Heart left ventricle (tissue), 13 donors: Measurements from ENCODE around the gene RBKS.

Source experiments
- POLR2A ChIP-seq, 2 donors: fragments of 450-650 bp; IDR thresholded peaks; one replicate each; pipeline ENCODE4 v1.6.1; 2017; ENCODE audit warnings: antibody characterized with exemption in 2 of 2, mild to moderate bottlenecking in 2 of 2, moderate library complexity in 2 of 2
- TF ChIP-seq, protein P1 (sequence below), 12 donors: fragments of 200-600 bp; sonication (generic) in 4 of 12; IDR thresholded peaks; one replicate each; pipeline versions ENCODE4 v1.5.0 to v1.8.0; 2018 to 2022; ENCODE audit warnings: antibody characterized with exemption in 12 of 12, mild to moderate bottlenecking in 5 of 12
- donor health status: ischemic (EF 13 %, LVEDD 7.1; RV severe dilation, severe dysfunction).
- donor health status: DM: no; HTN: yes; CAD: no.
- donor health status: DM: no; HTN: no; CAD: no.
- donor health status: ischemic (EF 25% LVEDD 6.9; RV normal size, moderate dysfunction).
- donor health status: ischemic (EF 25% LVEDD 5.7; RV mildly dilated, moderate dysfunction).
- donor health status: ischemic (EF 35%, LVEDD 5.7; RV mildly dilated, moderate dysfunction).
- donor health status: nonischemic (EF 11% LVEDD 7.7; RV severe dilation, severe dysfunction).
- donor health status: DM: yes; HTN: yes; CAD: no.
- donor health status: PGD.
- donor health status: ischemic (EF 29% LVEDD 5.4; RV normal size, mild dysfunction).
- donor health status: nonischemic (EF 23%, LVEDD 6.1; RV moderate dilation, normal function).

DNA sequence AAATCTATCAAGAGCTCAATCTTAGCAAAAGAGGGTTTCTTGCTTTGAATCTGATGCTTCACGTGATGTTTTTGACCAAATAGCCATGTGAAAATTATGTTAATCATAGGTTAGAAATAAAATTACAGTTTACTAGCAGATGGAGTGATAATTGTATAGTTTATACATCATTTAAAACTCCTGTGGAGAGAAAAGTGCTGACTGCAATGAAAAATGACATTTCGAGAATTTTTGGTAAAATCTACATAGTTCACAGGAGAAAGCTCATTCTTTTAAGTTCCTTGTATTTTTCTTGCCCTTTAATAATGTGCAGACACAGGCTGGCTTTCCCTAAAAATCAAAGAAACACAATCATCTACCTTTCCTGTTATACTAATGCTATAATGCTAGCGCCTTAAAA, 33.2 kb downstream of the RBKS start:
- TF ChIP-seq, protein P1, sequence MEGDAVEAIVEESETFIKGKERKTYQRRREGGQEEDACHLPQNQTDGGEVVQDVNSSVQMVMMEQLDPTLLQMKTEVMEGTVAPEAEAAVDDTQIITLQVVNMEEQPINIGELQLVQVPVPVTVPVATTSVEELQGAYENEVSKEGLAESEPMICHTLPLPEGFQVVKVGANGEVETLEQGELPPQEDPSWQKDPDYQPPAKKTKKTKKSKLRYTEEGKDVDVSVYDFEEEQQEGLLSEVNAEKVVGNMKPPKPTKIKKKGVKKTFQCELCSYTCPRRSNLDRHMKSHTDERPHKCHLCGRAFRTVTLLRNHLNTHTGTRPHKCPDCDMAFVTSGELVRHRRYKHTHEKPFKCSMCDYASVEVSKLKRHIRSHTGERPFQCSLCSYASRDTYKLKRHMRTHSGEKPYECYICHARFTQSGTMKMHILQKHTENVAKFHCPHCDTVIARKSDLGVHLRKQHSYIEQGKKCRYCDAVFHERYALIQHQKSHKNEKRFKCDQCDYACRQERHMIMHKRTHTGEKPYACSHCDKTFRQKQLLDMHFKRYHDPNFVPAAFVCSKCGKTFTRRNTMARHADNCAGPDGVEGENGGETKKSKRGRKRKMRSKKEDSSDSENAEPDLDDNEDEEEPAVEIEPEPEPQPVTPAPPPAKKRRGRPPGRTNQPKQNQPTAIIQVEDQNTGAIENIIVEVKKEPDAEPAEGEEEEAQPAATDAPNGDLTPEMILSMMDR (IDR thresholded peaks at IDR 0.05) = no peak
- TF ChIP-seq POLR2A (IDR thresholded peaks at IDR 0.05) = no peak
